GM12878 (cell line): ENCODE results near the gene NAA20. TPM values are rescaled to one million over a fixed set of nuclear protein-coding genes. Genes with fewer than 3 reads are reported as not detected.

Experiments used
- ATAC-seq: fragments of 200-7000 bp; cut with Tn5 transposase; 3 replicates; pipeline ENCODE4 v1.9.1; 2020; ENCODE audit warnings: mild to moderate bottlenecking, moderate library complexity
- BruUV-seq: library from RNA; stranded (reverse); fragments of 400-500 nt; replicated peaks from 2 replicates; lab custom pipeline; 2021; lab: Mats Ljungman, UMichigan
- CTCF ChIA-PET: fragments of 300-600 bp; sonication (Branson Sonifier 250); formaldehyde crosslinking; extraction: SDS; loops from one replicate; lab custom pipeline; 2021; ENCODE audit warnings: inconsistent platforms; lab: Yijun Ruan, JAX
- POLR2A ChIA-PET: fragments of 350-600 bp; formaldehyde crosslinking; extraction: SDS; loops from one replicate; lab custom pipeline; 2021; ENCODE audit warnings: inconsistent platforms; lab: Charles Lee
- RAD21 ChIA-PET: fragments of 300-600 bp; sonication (Branson Sonifier 250); formaldehyde crosslinking; loops from one replicate; lab custom pipeline; 2023; ENCODE audit warnings: antibody characterized with exemption; ENCODE audit not compliant: unreplicated experiment; lab: Charles Lee
- SMC1A ChIA-PET: fragments of 300-600 bp; sonication (Branson Sonifier 250); formaldehyde crosslinking; loops from one replicate; lab custom pipeline; 2023; ENCODE audit not compliant: unreplicated experiment, uncharacterized antibody; lab: Charles Lee
- DNase-seq: peaks from one replicate; pipeline ENCODE4 v3.0.0-alpha.2; 2011; ENCODE audit warnings: low read depth, low spot score
- FAIRE-seq: peaks from 3 replicates; lab custom pipeline; 2011; peaks lifted over from hg19 to GRCh38; lab: Jason Lieb, UNC
- H2AFZ ChIP-seq: 2 replicates; pipeline ENCODE4 v1.6.0; 2011; ENCODE audit warnings: low read depth, low read length, control low read depth; ENCODE audit not compliant: control insufficient read depth
- H3K27ac ChIP-seq: 2 replicates; pipeline ENCODE4 v1.5.1; 2011; ENCODE audit warnings: control low read depth; ENCODE audit not compliant: control insufficient read depth, insufficient read depth
- H3K27me3 ChIP-seq, 2 experiments: replicated peaks in 1 of 2; 2 replicates each; pipeline versions ENCODE4 v1.6.0 to v1.6.1; 2011; ENCODE audit warnings: low read length in 1 of 2; ENCODE audit not compliant: control insufficient read depth in 2 of 2, insufficient read depth in 2 of 2
- H3K36me3 ChIP-seq, 2 experiments: 2 replicates each; pipeline ENCODE4 v1.5.1; 2011; ENCODE audit warnings: low read length in 1 of 2; ENCODE audit not compliant: control insufficient read depth in 2 of 2, insufficient read depth in 2 of 2
- H3K4me1 ChIP-seq: 2 replicates; pipeline ENCODE4 v1.6.1; 2011; ENCODE audit warnings: mild to moderate bottlenecking, low read length, moderate library complexity, mixed read lengths; ENCODE audit not compliant: control insufficient read depth, insufficient read depth
- H3K4me2 ChIP-seq: 2 replicates; pipeline ENCODE4 v1.6.0; 2011; ENCODE audit warnings: control low read depth; ENCODE audit not compliant: control insufficient read depth, insufficient read depth
- H3K4me3 ChIP-seq: fragments of 200-600 bp; sonication (generic); 2 replicates; pipeline ENCODE4 v1.5.1; 2016
- H3K79me2 ChIP-seq: 2 replicates; pipeline ENCODE4 v1.6.0; 2011; ENCODE audit warnings: low read length; ENCODE audit not compliant: control insufficient read depth, insufficient read depth
- H3K9ac ChIP-seq: 2 replicates; pipeline ENCODE4 v1.8.0; 2011; ENCODE audit warnings: low read length, control low read depth, mixed read lengths; ENCODE audit not compliant: control insufficient read depth, insufficient read depth
- H3K9me3 ChIP-seq: replicated peaks from 3 replicates; pipeline ENCODE4 v1.5.1; 2011; ENCODE audit warnings: mild to moderate bottlenecking, low read length; ENCODE audit not compliant: control insufficient read depth, insufficient read depth
- H4K20me1 ChIP-seq: 2 replicates; pipeline ENCODE4 v1.6.0; 2011; ENCODE audit not compliant: control insufficient read depth, insufficient read depth
- BRCA1 ChIP-seq: IDR thresholded peaks from 2 replicates; pipeline ENCODE4 v1.6.1; 2011; ENCODE audit warnings: low read depth, low read length, improper control_type of control experiment
- IRF4 ChIP-seq: IDR thresholded peaks from 2 replicates; pipeline ENCODE4 v1.6.1; 2011; ENCODE audit warnings: low read depth, low read length
- MTA2 ChIP-seq: fragments of 450-650 bp; IDR thresholded peaks from 2 replicates; pipeline ENCODE4 v1.6.1; 2016; ENCODE audit warnings: low read depth, mild to moderate bottlenecking, moderate library complexity
- NR2F1 ChIP-seq: fragments of 450-650 bp; conservative IDR thresholded peaks from 2 replicates; pipeline ENCODE4 v1.6.1; 2017; ENCODE audit warnings: mild to moderate bottlenecking
- PAX8 ChIP-seq: fragments of 450-650 bp; IDR thresholded peaks from 2 replicates; pipeline ENCODE4 v1.6.1; 2017; ENCODE audit warnings: mild to moderate bottlenecking, moderate library complexity
- POU2F2 ChIP-seq: IDR thresholded peaks from 3 replicates; pipeline ENCODE4 v1.6.1; 2011; ENCODE audit warnings: low read depth, mild to moderate bottlenecking, low read length, borderline replicate concordance
- SREBF1 ChIP-seq: IDR thresholded peaks from 2 replicates; pipeline ENCODE4 v1.6.1; 2012; ENCODE audit warnings: mild to moderate bottlenecking, low read length
- TAF1 ChIP-seq: IDR thresholded peaks from 2 replicates; pipeline ENCODE4 v1.6.1; 2011; ENCODE audit warnings: mild to moderate bottlenecking, low read depth, low read length, borderline replicate concordance
- WRNIP1 ChIP-seq: IDR thresholded peaks from 2 replicates; pipeline ENCODE4 v1.6.1; 2011; ENCODE audit warnings: low read depth, low read length, improper control_type of control experiment, borderline replicate concordance
- ZNF274 ChIP-seq: IDR thresholded peaks from one replicate; pipeline ENCODE4 v1.8.0; 2011; ENCODE audit not compliant: insufficient read length, insufficient read depth
- WGBS: methylation state at CpG from one replicate; pipeline ENCODE4 v1.1.6; 2016; ENCODE audit warnings: low lambda C conversion rate; ENCODE audit not compliant: insufficient replicate concordance, insufficient coverage; ENCODE audit errors: missing lambda C conversion rate; 5-methylcytosine and 5-hydroxymethylcytosine counted together
- in situ Hi-C: fragments of 300-500 bp; cut with MboI; formaldehyde crosslinking; loops from 9 replicates; pipeline ENCODE4 v1.14.3; 2018; ENCODE audit warnings: mixed read lengths
- intact Hi-C: fragments of 100-400 bp; cut with micrococcal nuclease; formaldehyde crosslinking; loops from one replicate; pipeline ENCODE4 v1.14.2; 2022; ENCODE audit not compliant: unreplicated experiment
- polyA plus RNA-seq, 11 experiments: library from polyadenylated mRNA; depleted of rRNA in 4 of 11; unstranded in 6 of 11; stranded (reverse) in 5 of 11; fragments of >200 nt; fragmentation: Nextera tagmentation in 4 of 11; fragmentation: Illumina TruSeq in 1 of 11; extraction: Ambion mirVana in 4 of 11; extraction: Trizol in 1 of 11; gene quantifications; 1 replicate in 1 of 11; 2 replicates in 10 of 11; pipeline versions ENCODE4 v1.2.1 to v1.2.3, GENCODE V29; 2011 to 2016; ENCODE audit warnings: inconsistent platforms in 2 of 11, missing spikeins in 2 of 11, low read depth in 1 of 11
- total RNA-seq, 4 experiments: library from RNA; depleted of rRNA in 3 of 4; stranded (reverse); fragments of >200 nt in 3 of 4; fragmentation: Illumina TruSeq in 1 of 4; extraction: Trizol in 1 of 4; gene quantifications; 2 replicates each; pipeline versions ENCODE4 v1.2.1 to v1.2.3, GENCODE V29; 2013 to 2021
- TF ChIP-seq, protein P1 (sequence below): IDR thresholded peaks from 2 replicates; pipeline ENCODE4 v1.6.1; 2012; ENCODE audit warnings: mild to moderate bottlenecking, low read depth, low read length
- TF ChIP-seq, protein P2 (sequence below): fragments of 150-350 bp; IDR thresholded peaks from 2 replicates; pipeline ENCODE4 v1.6.1; 2016; ENCODE audit warnings: low read depth, low read length
- TF ChIP-seq, protein P3 (sequence below): fragments of 450-650 bp; IDR thresholded peaks from 2 replicates; pipeline ENCODE4 v1.6.1; 2017; ENCODE audit warnings: borderline replicate concordance

NAA20 gene
- total and polyA plus RNA-seq, 10 of the 15 experiments (the other 5 are each of a cell fraction or from before 2014, with no cell fraction given) = 48.3 to 366 (median 89.1) TPM

DNA sequence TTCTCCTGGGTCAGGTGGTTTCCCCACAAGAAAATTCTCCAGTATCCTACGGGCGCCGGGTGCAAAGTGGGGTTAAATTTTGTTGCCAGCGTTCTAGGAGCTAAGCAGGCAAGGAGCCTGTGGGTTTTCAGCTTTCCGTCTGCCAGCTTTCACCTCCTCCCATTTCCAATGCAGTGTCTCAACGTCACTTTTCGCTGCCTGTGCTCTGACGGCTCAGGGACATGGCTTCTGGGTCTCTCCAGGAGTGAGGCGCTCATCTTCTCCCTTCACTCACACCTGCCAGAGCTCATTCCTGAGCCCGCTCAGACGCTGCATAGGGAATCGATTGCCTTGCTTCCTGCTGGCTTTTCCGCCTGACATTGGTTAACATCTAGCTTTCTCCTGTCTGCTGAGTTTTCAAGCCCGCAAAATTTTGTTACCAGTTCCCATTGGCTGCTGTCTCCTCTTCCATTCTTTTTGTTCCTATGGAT is 7.3 kb upstream of the NAA20 start (continued):
- TF ChIP-seq SREBF1 (no peak), TAF1 (no peak)
- TF ChIP-seq, all 136 proteins: peak for 0

DNA sequence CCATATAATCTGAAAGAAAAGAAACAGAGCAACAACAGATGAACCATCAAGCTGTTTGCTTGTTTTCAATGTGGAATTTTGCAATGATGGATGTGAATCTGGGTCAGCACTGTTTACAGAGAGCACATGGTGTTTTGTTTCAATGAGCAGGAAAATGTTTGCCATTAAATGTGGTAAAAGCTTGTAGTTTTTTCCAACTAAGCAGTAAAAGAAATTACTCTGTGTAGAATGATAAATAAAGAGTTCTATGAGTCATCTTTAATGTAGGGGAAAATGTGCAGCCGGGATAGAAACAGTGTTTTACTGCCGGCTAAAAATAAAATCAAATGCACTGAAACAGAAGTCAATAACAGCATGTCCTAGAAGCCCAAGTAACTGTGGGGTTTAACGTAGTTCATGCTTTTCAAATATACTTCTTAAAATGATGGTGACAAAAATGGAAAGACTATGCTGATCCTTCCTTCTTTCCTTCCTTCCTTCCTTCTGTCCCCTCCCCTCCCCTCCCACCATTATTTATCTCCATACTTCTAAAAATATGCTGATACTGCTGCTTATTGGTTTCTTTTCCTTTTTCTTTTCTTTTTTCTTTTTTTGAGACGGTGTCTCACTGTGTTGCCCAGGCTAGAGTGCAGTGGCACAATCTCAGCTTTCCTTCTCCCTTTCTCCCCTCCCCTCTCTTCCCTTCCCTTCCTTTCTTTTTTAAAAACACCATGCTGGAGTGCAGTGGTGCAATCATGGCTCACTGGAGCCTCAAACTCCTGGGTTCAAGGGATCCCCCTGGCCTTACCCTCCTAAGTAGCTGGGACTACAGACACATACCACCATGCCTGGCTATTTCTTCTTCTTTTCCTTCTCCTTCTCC is 6.3 kb upstream of the NAA20 start:
- no peak for FAIRE-seq
- in situ Hi-C loops (loop anchor here (25.0 kb wide), 2 partner anchors 1424 to 1499 kb away; partner anchors contain the start of genes DTD1 and SEC23B), intact Hi-C loops (no loop called here)
- Histone ChIP-seq H3K36me3 (no peaks in the 10 kb centered on the region), H2AFZ (no peak overlapping the region), H4K20me1 (no peaks in the 10 kb centered on the region), H3K79me2 (no peaks in the 10 kb centered on the region), H3K4me3 (no peak overlapping the region), H3K27me3 (peaks cover 0 to 2% of the 10 kb centered on the region in 2 experiments; a peak in 2 of 4 replicates), H3K4me2 (no peak overlapping the region), H3K27ac (no peak overlapping the region), H3K9me3 (no peaks in the 10 kb centered on the region), H3K9ac (no peak overlapping the region), H3K4me1 (no peaks in the 10 kb centered on the region)
- ChIA-PET CTCF (interaction anchor here (0.7 to 2.1 kb wide), 2 partner anchors 108 to 231 kb away, joined by 3 to 6 read pairs; no protein-coding TSS in a partner anchor), POLR2A (interaction anchor here (0.7 kb wide), 1 partner anchor 33 kb away, joined by 4 read pairs; no protein-coding TSS in a partner anchor), RAD21 (interaction anchor here (0.9 kb wide), 1 partner anchor 12 kb away, joined by 3 read pairs; no protein-coding TSS in a partner anchor), SMC1A (interaction anchor here (0.6 to 0.8 kb wide), 2 partner anchors 11 to 1670 kb away, joined by 3 read pairs; no protein-coding TSS in a partner anchor)
- no peak for ATAC-seq
- no peak for DNase-seq
- no TSS peak for BruUV-seq
- WGBS = 2% methylated on average over 4 of the region's 4 CpGs
- no peak for TF ChIP-seq WRNIP1
- TF ChIP-seq BRCA1 = no peak
- no peak for TF ChIP-seq NR2F1
- TF ChIP-seq, protein P1, sequence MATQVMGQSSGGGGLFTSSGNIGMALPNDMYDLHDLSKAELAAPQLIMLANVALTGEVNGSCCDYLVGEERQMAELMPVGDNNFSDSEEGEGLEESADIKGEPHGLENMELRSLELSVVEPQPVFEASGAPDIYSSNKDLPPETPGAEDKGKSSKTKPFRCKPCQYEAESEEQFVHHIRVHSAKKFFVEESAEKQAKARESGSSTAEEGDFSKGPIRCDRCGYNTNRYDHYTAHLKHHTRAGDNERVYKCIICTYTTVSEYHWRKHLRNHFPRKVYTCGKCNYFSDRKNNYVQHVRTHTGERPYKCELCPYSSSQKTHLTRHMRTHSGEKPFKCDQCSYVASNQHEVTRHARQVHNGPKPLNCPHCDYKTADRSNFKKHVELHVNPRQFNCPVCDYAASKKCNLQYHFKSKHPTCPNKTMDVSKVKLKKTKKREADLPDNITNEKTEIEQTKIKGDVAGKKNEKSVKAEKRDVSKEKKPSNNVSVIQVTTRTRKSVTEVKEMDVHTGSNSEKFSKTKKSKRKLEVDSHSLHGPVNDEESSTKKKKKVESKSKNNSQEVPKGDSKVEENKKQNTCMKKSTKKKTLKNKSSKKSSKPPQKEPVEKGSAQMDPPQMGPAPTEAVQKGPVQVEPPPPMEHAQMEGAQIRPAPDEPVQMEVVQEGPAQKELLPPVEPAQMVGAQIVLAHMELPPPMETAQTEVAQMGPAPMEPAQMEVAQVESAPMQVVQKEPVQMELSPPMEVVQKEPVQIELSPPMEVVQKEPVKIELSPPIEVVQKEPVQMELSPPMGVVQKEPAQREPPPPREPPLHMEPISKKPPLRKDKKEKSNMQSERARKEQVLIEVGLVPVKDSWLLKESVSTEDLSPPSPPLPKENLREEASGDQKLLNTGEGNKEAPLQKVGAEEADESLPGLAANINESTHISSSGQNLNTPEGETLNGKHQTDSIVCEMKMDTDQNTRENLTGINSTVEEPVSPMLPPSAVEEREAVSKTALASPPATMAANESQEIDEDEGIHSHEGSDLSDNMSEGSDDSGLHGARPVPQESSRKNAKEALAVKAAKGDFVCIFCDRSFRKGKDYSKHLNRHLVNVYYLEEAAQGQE = no peak
- TF ChIP-seq IRF4 = no peak
- TF ChIP-seq, protein P2, sequence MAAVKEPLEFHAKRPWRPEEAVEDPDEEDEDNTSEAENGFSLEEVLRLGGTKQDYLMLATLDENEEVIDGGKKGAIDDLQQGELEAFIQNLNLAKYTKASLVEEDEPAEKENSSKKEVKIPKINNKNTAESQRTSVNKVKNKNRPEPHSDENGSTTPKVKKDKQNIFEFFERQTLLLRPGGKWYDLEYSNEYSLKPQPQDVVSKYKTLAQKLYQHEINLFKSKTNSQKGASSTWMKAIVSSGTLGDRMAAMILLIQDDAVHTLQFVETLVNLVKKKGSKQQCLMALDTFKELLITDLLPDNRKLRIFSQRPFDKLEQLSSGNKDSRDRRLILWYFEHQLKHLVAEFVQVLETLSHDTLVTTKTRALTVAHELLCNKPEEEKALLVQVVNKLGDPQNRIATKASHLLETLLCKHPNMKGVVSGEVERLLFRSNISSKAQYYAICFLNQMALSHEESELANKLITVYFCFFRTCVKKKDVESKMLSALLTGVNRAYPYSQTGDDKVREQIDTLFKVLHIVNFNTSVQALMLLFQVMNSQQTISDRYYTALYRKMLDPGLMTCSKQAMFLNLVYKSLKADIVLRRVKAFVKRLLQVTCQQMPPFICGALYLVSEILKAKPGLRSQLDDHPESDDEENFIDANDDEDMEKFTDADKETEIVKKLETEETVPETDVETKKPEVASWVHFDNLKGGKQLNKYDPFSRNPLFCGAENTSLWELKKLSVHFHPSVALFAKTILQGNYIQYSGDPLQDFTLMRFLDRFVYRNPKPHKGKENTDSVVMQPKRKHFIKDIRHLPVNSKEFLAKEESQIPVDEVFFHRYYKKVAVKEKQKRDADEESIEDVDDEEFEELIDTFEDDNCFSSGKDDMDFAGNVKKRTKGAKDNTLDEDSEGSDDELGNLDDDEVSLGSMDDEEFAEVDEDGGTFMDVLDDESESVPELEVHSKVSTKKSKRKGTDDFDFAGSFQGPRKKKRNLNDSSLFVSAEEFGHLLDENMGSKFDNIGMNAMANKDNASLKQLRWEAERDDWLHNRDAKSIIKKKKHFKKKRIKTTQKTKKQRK = no peak
- TF ChIP-seq, protein P3, sequence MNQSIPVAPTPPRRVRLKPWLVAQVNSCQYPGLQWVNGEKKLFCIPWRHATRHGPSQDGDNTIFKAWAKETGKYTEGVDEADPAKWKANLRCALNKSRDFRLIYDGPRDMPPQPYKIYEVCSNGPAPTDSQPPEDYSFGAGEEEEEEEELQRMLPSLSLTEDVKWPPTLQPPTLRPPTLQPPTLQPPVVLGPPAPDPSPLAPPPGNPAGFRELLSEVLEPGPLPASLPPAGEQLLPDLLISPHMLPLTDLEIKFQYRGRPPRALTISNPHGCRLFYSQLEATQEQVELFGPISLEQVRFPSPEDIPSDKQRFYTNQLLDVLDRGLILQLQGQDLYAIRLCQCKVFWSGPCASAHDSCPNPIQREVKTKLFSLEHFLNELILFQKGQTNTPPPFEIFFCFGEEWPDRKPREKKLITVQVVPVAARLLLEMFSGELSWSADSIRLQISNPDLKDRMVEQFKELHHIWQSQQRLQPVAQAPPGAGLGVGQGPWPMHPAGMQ = no peak
- no peak for TF ChIP-seq MTA2
- no peak for TF ChIP-seq PAX8
- no peak for TF ChIP-seq ZNF274
- TF ChIP-seq POU2F2 = no peak
